Neural cell (in vitro differentiated cells): ENCODE measurements around the gene SAMD1. TPM values are rescaled to one million over a fixed set of nuclear protein-coding genes. Genes with fewer than 3 reads are reported as not detected.

Experiments used
- H2AFZ ChIP-seq: fragments of 200-600, 300-800 bp; sonication (generic), shearing (Covaris generic); 2 replicates; pipeline ENCODE4 v1.6.0; 2014; ENCODE audit warnings: low read depth, mild to moderate bottlenecking, antibody characterized with exemption, low read length, moderate library complexity
- H3F3A ChIP-seq: fragments of 200-600 bp; shearing (Covaris generic); 2 replicates; pipeline ENCODE4 v1.6.1; 2016; ENCODE audit warnings: mild to moderate bottlenecking, moderate library complexity, mixed read lengths, antibody characterized with exemption, low read length; ENCODE audit not compliant: insufficient read depth, poor library complexity, severe bottlenecking
- H3K27ac ChIP-seq: fragments of 200-600, 300-800 bp; sonication (generic), shearing (Covaris generic); 2 replicates; pipeline ENCODE4 v1.5.1; 2014; ENCODE audit warnings: mild to moderate bottlenecking, low read length, moderate library complexity
- H3K27me3 ChIP-seq: fragments of 300-800, 200-600 bp; sonication (generic), shearing (Covaris generic); 2 replicates; pipeline ENCODE4 v1.6.0; 2014; ENCODE audit warnings: mild to moderate bottlenecking, low read depth, low read length, moderate library complexity; ENCODE audit not compliant: insufficient read depth
- H3K36me3 ChIP-seq: fragments of 300-800, 200-600 bp; sonication (generic), shearing (Covaris generic); 2 replicates; pipeline ENCODE4 v1.5.1; 2014; ENCODE audit warnings: mild to moderate bottlenecking, antibody characterized with exemption, low read length, moderate library complexity; ENCODE audit not compliant: insufficient read depth
- H3K4me2 ChIP-seq: fragments of 300-800, 200-600 bp; sonication (generic), shearing (Covaris generic); 2 replicates; pipeline ENCODE4 v1.6.0; 2014; ENCODE audit warnings: mild to moderate bottlenecking, low read length
- H3K4me3 ChIP-seq: fragments of 300-800, 200-600 bp; sonication (generic), shearing (Covaris generic); 2 replicates; pipeline ENCODE4 v1.5.1; 2014; ENCODE audit warnings: mild to moderate bottlenecking, low read length, moderate library complexity
- H3K79me2 ChIP-seq: fragments of 200-600 bp; shearing (Covaris generic); replicated peaks from 2 replicates; pipeline ENCODE4 v1.6.0; 2014; ENCODE audit warnings: mild to moderate bottlenecking, low read length, moderate library complexity; ENCODE audit not compliant: insufficient read depth
- H3K9ac ChIP-seq: fragments of 300-800, 200-600 bp; sonication (generic), shearing (Covaris generic); 2 replicates; pipeline ENCODE4 v1.6.1; 2016; ENCODE audit warnings: mild to moderate bottlenecking, low read length, mixed read lengths
- H3K9me2 ChIP-seq: fragments of 200-600 bp; shearing (Covaris generic); 2 replicates; pipeline ENCODE4 v1.6.1; 2016; ENCODE audit warnings: mild to moderate bottlenecking, low read length, mixed read lengths; ENCODE audit not compliant: insufficient read depth
- H3K9me3 ChIP-seq: fragments of 200-600, 300-800 bp; sonication (generic), shearing (Covaris generic); 2 replicates; pipeline ENCODE4 v1.6.1; 2016; ENCODE audit warnings: mild to moderate bottlenecking, mixed run types, low read length, moderate library complexity, mixed read lengths
- H4K20me1 ChIP-seq: fragments of 200-600 bp; shearing (Covaris generic); 2 replicates; pipeline ENCODE4 v1.6.1; 2016; ENCODE audit warnings: mild to moderate bottlenecking, mixed run types; ENCODE audit not compliant: insufficient read depth
- EP300 ChIP-seq: fragments of 450-650 bp; conservative IDR thresholded peaks from 2 replicates; pipeline ENCODE4 v1.6.1; 2014; ENCODE audit warnings: antibody characterized with exemption, mild to moderate bottlenecking, moderate library complexity; ENCODE audit not compliant: poor library complexity, severe bottlenecking
- EZH2 ChIP-seq: fragments of 200-600, 300-800 bp; shearing (Covaris generic), sonication (generic); IDR thresholded peaks from 2 replicates; pipeline ENCODE4 v1.6.1; 2014; ENCODE audit warnings: antibody characterized with exemption, low read length, borderline replicate concordance, mild to moderate bottlenecking; ENCODE audit not compliant: insufficient read depth, poor library complexity, severe bottlenecking
- MXI1 ChIP-seq: fragments of 450-650 bp; conservative IDR thresholded peaks from 2 replicates; pipeline ENCODE4 v1.6.1; 2014; ENCODE audit warnings: antibody characterized with exemption, mild to moderate bottlenecking; ENCODE audit not compliant: poor library complexity, severe bottlenecking
- POLR2AphosphoS5 ChIP-seq: IDR thresholded peaks from 2 replicates; pipeline ENCODE4 v1.6.1; 2012
- RAD21 ChIP-seq: fragments of 450-650 bp; conservative IDR thresholded peaks from 2 replicates; pipeline ENCODE4 v1.6.1; 2014; ENCODE audit warnings: antibody characterized with exemption, mild to moderate bottlenecking, moderate library complexity
- SMC3 ChIP-seq: fragments of 450-650 bp; conservative IDR thresholded peaks from 2 replicates; pipeline ENCODE4 v1.6.1; 2014; ENCODE audit warnings: antibody characterized with exemption, mild to moderate bottlenecking, moderate library complexity; ENCODE audit not compliant: poor library complexity
- TAF1 ChIP-seq: IDR thresholded peaks from 2 replicates; pipeline ENCODE4 v1.6.1; 2012; ENCODE audit warnings: low read depth
- polyA plus RNA-seq: library from polyadenylated mRNA; depleted of rRNA; stranded (reverse); fragments of >200 nt; gene quantifications from 2 replicates; pipeline ENCODE4 v1.2.3, GENCODE V29; 2014
- TF ChIP-seq, protein P1 (sequence below): fragments of 450-650 bp; IDR thresholded peaks from 2 replicates; pipeline ENCODE4 v1.5.1; 2014; ENCODE audit warnings: antibody characterized with exemption, mild to moderate bottlenecking, moderate library complexity; ENCODE audit not compliant: poor library complexity, severe bottlenecking
- TF ChIP-seq, protein P2 (sequence below): IDR thresholded peaks from 2 replicates; pipeline ENCODE4 v1.6.1; 2012; ENCODE audit warnings: borderline replicate concordance

The SAMD1 gene
- polyA plus RNA-seq, 1 donor from 2014 or later = 38.1 TPM

DNA sequence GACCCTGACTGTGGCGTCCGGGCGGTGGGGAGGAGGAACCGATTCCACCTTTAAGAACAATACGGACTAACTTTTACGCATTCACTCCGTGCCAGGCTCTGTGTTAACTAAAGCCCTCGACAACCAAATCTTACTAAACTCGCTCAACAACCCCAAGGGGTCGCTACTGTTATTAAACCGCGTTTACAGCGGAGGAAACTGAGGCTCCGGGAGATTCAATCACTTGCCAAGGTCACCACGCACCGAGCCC is 1.2 kb downstream of the SAMD1 start:
- TF ChIP-seq MXI1 (no peak), TAF1 (no peak), SMC3 (peak; percentile 52), RAD21 (peak; percentile 40)
- TF ChIP-seq, protein P1, sequence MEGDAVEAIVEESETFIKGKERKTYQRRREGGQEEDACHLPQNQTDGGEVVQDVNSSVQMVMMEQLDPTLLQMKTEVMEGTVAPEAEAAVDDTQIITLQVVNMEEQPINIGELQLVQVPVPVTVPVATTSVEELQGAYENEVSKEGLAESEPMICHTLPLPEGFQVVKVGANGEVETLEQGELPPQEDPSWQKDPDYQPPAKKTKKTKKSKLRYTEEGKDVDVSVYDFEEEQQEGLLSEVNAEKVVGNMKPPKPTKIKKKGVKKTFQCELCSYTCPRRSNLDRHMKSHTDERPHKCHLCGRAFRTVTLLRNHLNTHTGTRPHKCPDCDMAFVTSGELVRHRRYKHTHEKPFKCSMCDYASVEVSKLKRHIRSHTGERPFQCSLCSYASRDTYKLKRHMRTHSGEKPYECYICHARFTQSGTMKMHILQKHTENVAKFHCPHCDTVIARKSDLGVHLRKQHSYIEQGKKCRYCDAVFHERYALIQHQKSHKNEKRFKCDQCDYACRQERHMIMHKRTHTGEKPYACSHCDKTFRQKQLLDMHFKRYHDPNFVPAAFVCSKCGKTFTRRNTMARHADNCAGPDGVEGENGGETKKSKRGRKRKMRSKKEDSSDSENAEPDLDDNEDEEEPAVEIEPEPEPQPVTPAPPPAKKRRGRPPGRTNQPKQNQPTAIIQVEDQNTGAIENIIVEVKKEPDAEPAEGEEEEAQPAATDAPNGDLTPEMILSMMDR = peak; percentile 66
- Histone ChIP-seq H3K9me3 (peaks cover 3% of the 10 kb centered on the region), H3K9me2 (no peaks in the 10 kb centered on the region), H3K4me2 (peak overlapping the region; percentile 73), H3K4me3 (peak overlapping the region; percentile 70), H2AFZ (no peak overlapping the region), H3K9ac (peak overlapping the region; percentile 44), H3K27me3 (no peaks in the 10 kb centered on the region), H3K27ac (no peak overlapping the region), H4K20me1 (peaks cover 8% of the 10 kb centered on the region), H3K36me3 (peaks cover 6% of the 10 kb centered on the region), H3F3A (peaks cover 4% of the 10 kb centered on the region), H3K79me2 (no peaks in the 10 kb centered on the region)

DNA sequence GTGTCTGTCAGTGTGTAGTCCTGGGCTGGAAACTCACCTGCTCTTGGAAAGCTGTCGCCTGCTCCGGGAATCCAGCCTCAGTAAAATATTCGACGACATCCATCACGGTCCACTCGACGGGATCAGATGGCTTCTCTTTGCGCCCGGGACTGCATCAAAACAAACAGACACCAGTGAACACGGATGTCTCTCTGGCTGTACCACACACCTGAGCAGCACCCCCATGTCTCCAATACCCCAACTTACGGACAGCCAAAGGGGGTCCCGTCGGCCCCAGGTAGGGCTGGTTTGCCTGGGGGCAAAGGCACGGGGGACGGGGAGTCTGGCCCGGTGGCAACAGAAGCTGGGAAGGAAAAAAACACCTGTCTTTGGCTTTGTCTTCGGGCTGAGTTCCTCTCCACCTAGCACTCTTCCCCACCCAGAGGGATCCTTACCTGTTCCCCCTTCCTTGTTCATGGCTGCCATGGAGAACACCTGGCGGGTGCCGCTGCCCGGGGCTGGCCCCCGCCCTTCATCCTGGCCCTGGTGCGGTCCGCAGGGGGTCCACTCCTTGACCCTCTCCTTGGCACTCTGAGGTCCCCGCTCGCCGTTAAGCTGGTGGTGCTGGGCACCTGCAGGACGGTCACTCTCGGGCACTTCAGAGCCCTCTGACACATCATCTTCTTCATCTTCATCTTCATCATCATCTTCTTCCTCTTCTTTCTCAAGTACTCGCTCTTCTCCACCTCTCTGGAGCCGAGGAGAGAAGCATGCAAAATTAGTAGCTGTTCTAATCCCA is 1.7 kb downstream of the SAMD1 start:
- H3K4me2 ChIP-seq = peak overlapping the region; percentile 73
- H3K9me2 ChIP-seq = no peaks in the 10 kb centered on the region
- no peak overlapping the region for H2AFZ ChIP-seq
- H3K27ac ChIP-seq = no peak overlapping the region
- H3K27me3 ChIP-seq = no peaks in the 10 kb centered on the region
- peaks cover 8% of the 10 kb centered on the region for H4K20me1 ChIP-seq
- peaks cover 6% of the 10 kb centered on the region for H3K36me3 ChIP-seq
- TF ChIP-seq EP300 (no peak), MXI1 (no peak), SMC3 (no peak), POLR2AphosphoS5 (no peak), TAF1 (no peak), EZH2 (no peak), RAD21 (no peak)
- TF ChIP-seq, protein P2, sequence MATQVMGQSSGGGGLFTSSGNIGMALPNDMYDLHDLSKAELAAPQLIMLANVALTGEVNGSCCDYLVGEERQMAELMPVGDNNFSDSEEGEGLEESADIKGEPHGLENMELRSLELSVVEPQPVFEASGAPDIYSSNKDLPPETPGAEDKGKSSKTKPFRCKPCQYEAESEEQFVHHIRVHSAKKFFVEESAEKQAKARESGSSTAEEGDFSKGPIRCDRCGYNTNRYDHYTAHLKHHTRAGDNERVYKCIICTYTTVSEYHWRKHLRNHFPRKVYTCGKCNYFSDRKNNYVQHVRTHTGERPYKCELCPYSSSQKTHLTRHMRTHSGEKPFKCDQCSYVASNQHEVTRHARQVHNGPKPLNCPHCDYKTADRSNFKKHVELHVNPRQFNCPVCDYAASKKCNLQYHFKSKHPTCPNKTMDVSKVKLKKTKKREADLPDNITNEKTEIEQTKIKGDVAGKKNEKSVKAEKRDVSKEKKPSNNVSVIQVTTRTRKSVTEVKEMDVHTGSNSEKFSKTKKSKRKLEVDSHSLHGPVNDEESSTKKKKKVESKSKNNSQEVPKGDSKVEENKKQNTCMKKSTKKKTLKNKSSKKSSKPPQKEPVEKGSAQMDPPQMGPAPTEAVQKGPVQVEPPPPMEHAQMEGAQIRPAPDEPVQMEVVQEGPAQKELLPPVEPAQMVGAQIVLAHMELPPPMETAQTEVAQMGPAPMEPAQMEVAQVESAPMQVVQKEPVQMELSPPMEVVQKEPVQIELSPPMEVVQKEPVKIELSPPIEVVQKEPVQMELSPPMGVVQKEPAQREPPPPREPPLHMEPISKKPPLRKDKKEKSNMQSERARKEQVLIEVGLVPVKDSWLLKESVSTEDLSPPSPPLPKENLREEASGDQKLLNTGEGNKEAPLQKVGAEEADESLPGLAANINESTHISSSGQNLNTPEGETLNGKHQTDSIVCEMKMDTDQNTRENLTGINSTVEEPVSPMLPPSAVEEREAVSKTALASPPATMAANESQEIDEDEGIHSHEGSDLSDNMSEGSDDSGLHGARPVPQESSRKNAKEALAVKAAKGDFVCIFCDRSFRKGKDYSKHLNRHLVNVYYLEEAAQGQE = no peak
- TF ChIP-seq, protein P1 = no peak
- peaks cover 4% of the 10 kb centered on the region for H3F3A ChIP-seq
- peak overlapping the region; percentile 44 for H3K9ac ChIP-seq
- peak overlapping the region; percentile 70 for H3K4me3 ChIP-seq
- H3K79me2 ChIP-seq = no peaks in the 10 kb centered on the region
- H3K9me3 ChIP-seq = peaks cover 3% of the 10 kb centered on the region
